Esophagus mucosa (tissue), 1 donor: ENCODE results near the gene STX11. TPM values are rescaled to one million over a fixed set of nuclear protein-coding genes. Genes with fewer than 3 reads are reported as not detected.
A peak's percentile ranks its signal among the peaks of the same experiment; 100 is the strongest.
"Not testable (repeated sequence)": the region's sequence is repeated elsewhere in the genome, so short reads cannot be mapped to it uniquely, and the experiment has no call there.

ENCODE experiments used
- ATAC-seq: fragments of 200-7000 bp; cut with Tn5 transposase; one replicate; pipeline ENCODE4 v1.9.1; 2020
- total RNA-seq: library from RNA; stranded (reverse); gene quantifications from one replicate; pipeline ENCODE4 v1.2.4, GENCODE V29; 2023
- donor health status: DM: yes; HTN: yes; CAD: no.

Gene STX11
- total RNA-seq, 1 donor from 2014 or later, result 5.5 TPM

GRCh38 chr6:144177726-144178125, 27.4 kb downstream of the STX11 start:
- no peak for ATAC-seq

DNA sequence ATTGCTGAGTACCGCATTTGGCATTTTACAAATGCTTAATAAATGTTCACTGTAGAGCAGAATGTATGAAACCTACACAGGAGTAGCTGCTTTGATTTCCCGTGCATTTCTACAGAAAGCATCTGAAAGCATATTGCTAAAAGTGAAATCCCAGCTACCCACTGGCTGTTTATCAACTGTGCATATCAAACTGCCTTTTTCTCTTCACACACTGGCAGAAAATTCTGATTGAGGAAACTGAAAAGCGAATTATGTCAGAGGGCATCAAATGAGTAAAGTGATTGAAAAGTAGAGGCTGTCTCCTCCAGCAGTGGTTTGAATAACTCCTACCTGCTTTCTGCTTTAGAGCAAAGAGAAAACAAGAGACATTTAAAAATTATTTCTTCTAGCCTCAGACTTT, 28.0 kb downstream of the STX11 start:
- ATAC-seq, result no peak

DNA sequence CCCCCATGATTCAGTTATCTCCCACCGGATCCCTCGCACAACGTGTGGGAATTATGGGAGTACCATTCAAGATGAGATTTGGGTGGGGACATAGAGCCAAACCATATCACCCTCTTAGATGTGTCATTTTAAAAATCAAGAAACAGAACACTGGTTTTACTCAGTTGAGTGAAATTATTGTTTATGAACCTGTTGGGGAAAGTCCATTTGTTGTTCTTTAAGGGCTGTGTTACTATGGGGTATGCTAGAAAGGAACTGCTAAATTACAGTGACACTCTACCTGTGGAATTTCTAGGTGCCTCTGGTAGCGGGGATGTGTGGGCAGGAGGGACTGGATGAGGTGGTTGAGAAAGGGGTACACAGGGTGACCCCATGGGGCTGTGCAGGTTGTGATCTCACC, 28.9 kb downstream of the STX11 start:
- ATAC-seq, result no peak

GRCh38 chr6:144179828-144180227, 29.5 kb downstream of the STX11 start:
- no peak for ATAC-seq

- not testable (repeated sequence) for ATAC-seq
Measured at GRCh38 chr6:144180354-144180753, 30.0 kb downstream of the STX11 start.

DNA sequence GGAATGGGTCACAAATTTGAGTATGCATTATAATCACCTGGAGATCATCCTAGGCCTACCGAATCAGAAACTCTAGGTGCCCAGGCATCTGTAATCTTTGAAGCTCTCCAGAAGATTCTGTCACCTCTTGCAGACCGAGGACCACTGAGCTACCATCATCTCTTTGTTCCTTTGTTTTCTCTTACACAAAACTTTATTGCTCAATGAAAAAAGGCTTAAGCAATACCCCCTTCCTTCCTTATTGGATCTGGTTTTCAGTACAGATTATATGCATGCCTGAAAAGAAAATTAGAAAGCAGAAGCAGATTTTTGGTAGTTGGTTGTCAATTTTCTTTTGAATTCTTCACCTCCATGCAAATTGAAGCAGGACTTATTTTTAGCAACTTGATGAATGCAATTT, 31.3 kb downstream of the STX11 start:
- ATAC-seq, result no peak

- ATAC-seq, result not testable (repeated sequence)
Measured at GRCh38 chr6:144184186-144184585, 33.9 kb downstream of the STX11 start.

- no peak for ATAC-seq
Measured at GRCh38 chr6:144185133-144185836, 35.0 kb downstream of the STX11 start.

DNA sequence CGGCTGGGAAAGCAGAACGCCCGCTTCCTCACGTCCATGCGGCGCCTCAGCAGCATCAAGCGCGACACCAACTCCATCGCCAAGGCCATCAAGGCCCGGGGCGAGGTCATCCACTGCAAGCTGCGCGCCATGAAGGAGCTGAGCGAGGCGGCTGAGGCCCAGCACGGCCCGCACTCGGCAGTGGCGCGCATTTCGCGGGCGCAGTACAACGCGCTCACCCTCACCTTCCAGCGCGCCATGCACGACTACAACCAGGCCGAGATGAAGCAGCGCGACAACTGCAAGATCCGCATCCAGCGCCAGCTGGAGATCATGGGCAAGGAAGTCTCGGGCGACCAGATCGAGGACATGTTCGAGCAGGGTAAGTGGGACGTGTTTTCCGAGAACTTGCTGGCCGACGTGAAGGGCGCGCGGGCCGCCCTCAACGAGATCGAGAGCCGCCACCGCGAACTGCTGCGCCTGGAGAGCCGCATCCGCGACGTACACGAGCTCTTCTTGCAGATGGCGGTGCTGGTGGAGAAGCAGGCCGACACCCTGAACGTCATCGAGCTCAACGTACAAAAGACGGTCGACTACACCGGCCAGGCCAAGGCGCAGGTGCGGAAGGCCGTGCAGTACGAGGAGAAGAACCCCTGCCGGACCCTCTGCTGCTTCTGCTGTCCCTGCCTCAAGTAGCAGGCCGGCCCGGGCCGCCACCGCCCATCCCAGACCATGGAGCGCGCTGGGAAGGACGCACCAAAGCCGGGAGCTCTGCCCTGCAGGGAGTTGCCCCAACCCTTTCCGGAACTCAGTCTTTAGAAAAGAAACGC, 36.7 kb downstream of the STX11 start:
- no peak for ATAC-seq

DNA sequence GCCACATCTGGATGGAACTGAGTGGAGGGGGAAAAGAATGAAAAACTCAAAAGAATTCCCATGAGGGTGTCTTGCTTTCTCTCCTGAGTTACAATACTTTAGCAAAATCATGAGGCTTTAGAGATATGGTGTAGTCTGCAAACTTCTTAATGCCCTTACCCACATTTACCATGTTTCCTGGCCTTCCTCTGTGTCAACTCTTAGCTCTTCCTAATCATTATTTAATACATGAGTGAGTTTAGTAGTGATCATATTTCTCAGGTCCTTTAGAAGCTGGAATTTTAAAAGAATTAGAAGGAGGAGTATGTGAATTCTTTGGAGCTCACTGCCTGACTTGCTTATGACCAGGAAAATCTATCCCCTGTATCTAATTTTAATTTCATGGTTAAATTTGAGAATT, 39.0 kb downstream of the STX11 start:
- ATAC-seq, result no peak

GRCh38 chr6:144190080-144190479, 39.8 kb downstream of the STX11 start:
- no peak for ATAC-seq

GRCh38 chr6:144190593-144190992, 40.3 kb downstream of the STX11 start:
- ATAC-seq, result peak; percentile 81

DNA sequence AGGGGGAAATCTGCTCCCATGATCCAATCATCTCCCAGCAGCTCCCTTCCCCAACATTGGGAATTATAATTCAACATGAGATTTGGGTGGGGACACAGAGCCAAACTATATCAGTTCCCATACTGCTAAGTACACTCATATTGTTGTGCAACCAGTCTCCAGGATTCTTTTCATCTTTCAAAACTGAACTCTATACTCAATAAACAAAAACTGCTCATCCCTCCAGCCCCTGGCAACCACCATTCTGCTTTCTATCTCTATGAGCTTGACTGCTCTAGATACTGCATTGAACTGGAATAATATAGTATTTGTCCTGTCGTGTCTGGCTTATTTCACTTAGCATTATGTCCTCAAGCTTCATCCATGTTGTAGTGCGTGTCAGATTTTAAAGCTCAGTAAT, 42.9 kb downstream of the STX11 start:
- ATAC-seq, result no peak

DNA sequence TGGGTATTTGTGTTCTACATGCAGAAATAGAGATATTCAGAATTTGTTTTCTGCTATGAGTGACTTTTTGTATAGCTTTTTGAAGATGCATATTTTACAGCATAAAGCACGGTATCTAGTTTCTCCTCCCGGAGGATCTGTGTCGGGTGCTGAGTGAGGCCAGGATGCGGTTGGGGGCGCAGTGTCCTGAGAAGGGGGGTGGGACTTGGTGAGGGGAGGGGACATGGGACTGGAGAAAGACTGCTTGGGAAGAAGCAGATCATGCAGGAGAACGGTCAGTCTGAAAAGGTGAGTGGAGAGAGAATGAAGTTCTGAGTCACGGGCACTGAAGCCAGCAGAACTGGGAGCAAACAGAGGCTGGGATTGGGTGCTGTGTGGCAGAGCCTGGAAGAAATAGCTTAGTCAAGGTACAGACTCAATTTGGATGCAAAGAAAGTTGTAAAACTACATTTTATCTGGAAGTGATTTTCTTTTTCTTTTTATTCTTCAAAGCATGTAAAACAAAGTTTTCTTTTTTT, 44.0 kb downstream of the STX11 start:
- ATAC-seq, result no peak

- ATAC-seq, result peak; percentile 98
Measured at GRCh38 chr6:144195671-144196270, 45.5 kb downstream of the STX11 start.

GRCh38 chr6:144197919-144198318, 47.6 kb downstream of the STX11 start:
- ATAC-seq, result no peak

- no peak for ATAC-seq
Measured at GRCh38 chr6:144202879-144203468, 52.7 kb downstream of the STX11 start.

- no peak for ATAC-seq
Measured at GRCh38 chr6:144211160-144211559, 60.8 kb downstream of the STX11 start.

DNA sequence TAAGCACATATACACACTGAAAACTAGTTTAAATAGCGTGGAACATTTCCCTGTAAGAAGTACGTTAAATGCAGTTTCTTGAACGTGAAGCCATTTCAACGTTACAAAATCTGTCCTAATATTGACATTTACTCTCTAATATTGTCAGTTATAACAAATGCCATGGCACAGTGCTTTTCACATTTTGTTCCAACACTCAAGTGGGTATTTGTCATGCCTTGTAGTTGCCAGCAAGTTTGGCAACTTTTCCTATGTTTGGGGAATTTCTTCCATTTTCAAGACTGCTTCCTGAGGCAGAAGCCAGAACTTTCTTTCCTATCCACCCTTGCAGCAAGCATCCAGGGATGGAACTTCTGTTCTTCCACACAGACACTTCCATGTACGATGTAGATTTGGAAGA, 63.0 kb downstream of the STX11 start:
- ATAC-seq, result no peak

- ATAC-seq, result no peak
Measured at GRCh38 chr6:144214029-144214428, 63.7 kb downstream of the STX11 start.

DNA sequence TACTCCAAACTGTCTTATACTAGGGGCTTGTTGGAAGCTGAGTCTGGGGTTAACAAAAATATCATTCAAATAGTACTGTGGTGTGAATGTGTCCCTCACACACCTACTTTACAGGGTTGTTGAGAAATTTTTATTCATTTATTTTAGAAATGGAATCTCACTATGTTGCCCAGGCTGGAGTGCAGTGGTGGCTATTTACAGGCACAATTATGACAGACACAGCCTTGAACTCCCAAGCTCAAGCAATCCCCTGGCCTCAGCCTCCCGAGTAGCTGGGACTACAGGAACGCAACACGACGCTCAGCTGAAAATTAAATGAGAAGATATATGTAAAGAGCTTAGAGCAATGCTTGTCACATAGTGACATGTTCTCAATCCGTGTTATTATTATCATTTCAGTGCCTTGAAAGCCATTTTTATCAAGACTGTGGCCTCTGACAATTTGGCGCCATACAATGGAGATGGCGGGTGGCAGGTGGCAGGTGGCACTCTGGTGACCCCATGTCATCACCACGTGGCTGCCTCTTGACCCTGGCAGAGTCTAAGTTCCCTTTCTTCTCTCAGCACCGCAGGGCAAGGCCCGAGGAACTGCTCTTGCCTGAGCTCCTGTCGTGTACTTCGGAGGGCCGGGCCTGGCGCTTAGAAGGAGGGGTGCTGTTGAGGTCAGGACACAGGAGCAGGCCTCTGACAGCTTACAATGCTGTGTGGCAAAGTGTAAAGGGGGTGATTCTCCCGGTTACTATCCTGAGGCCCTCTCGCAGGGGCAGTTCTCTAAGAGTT, 64.5 kb downstream of the STX11 start:
- ATAC-seq, result no peak

GRCh38 chr6:144215402-144215931, 65.2 kb downstream of the STX11 start:
- ATAC-seq, result peak; percentile 17
